ENCODE results near the gene PAPPA.

The PAPPA gene

GRCh38 chr9:116153765-116154333 lies at the start of gene PAPPA:
TSS of gene PAPPA (plus strand) at chr9:116153791. CDS start at chr9:116154173, 382 bp downstream.
- H3K4me3 ChIP-seq (ENCODE audit: low read depth, low read length): peak within 1 kb of the TSS; percentile 88

GRCh38 chr9:116103976-116104820 lies 49.4 kb upstream of the PAPPA start:
- Histone ChIP-seq H3K36me3 (replicated peaks) (no peaks in the 10 kb centered on the region), H3K4me3 (ENCODE audit: low read depth, low read length) (no peak overlapping the region), H3K27ac (peak overlapping the region; percentile 84), H3K27me3 (replicated peaks) (no peaks in the 10 kb centered on the region)
- in situ Hi-C loops (cut with HindIII; ENCODE audit: low pct_ligation_motif_present, low sequenced_read_pairs): no loop called here
- peak; percentile 60 for DNase-seq
- no peak for TF ChIP-seq CTCF (IDR thresholded peaks at IDR 0.05; ENCODE audit: low read depth, low read length, missing control alignments)

More at GRCh38 chr9:116153765-116154333, at the start of gene PAPPA:
- in situ Hi-C loops (cut with HindIII; ENCODE audit: low pct_ligation_motif_present, low sequenced_read_pairs): no loop called here
- DNase-seq: no peak
- peak within 1 kb of the TSS; percentile 97 for H3K27ac ChIP-seq
- H3K36me3 ChIP-seq (replicated peaks): peaks cover 20% of the 10 kb centered on the region
- H3K27me3 ChIP-seq (replicated peaks): no peaks in the 10 kb centered on the region
- TF ChIP-seq CTCF (IDR thresholded peaks at IDR 0.05; ENCODE audit: low read depth, low read length, missing control alignments): no peak

- in situ Hi-C loops (cut with HindIII; ENCODE audit: low pct_ligation_motif_present, low sequenced_read_pairs): no loop called here
- DNase-seq: no peak
- no peaks in the 10 kb centered on the region for H3K36me3 ChIP-seq (replicated peaks)
- TF ChIP-seq CTCF (IDR thresholded peaks at IDR 0.05; ENCODE audit: low read depth, low read length, missing control alignments): peak; percentile 35
- no peaks in the 10 kb centered on the region for H3K27me3 ChIP-seq (replicated peaks)
- no peak overlapping the region for H3K4me3 ChIP-seq (ENCODE audit: low read depth, low read length)
- no peak overlapping the region for H3K27ac ChIP-seq
Observed at GRCh38 chr9:116112236-116112635, 41.4 kb upstream of the PAPPA start.

- Histone ChIP-seq H3K4me3 (ENCODE audit: low read depth, low read length) (no peak overlapping the region), H3K27ac (no peak overlapping the region), H3K27me3 (replicated peaks) (no peaks in the 10 kb centered on the region), H3K36me3 (replicated peaks) (no peaks in the 10 kb centered on the region)
- in situ Hi-C loops (cut with HindIII; ENCODE audit: low pct_ligation_motif_present, low sequenced_read_pairs): no loop called here
- TF ChIP-seq CTCF (IDR thresholded peaks at IDR 0.05; ENCODE audit: low read depth, low read length, missing control alignments): no peak
- DNase-seq: peak; percentile 37
Observed at GRCh38 chr9:116115761-116116353, 37.7 kb upstream of the PAPPA start.

DNA sequence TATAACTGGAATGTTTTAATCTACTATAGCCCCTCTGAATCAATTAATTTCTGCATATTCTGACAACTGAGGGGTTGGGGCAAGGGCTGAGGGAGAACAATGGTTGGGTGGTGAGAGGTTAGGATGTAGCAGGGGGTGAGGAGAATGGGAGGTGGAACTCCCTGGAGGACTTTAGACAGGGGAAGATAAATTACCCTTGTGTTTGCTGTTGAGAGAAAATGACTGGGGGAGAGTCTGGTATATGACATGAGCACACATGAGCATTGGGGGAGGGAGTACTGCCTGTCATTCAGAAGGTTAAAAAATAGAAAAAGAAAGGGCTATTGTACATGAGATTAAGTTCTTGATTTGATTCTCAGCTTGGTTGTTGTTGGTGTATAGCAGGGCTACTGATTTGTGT lies 37.2 kb upstream of the PAPPA start:
- Histone ChIP-seq H3K27ac (no peak overlapping the region), H3K27me3 (replicated peaks) (no peaks in the 10 kb centered on the region), H3K36me3 (replicated peaks) (no peaks in the 10 kb centered on the region), H3K4me3 (ENCODE audit: low read depth, low read length) (no peak overlapping the region)
- DNase-seq: no peak
- no peak for TF ChIP-seq CTCF (IDR thresholded peaks at IDR 0.05; ENCODE audit: low read depth, low read length, missing control alignments)
- in situ Hi-C loops (cut with HindIII; ENCODE audit: low pct_ligation_motif_present, low sequenced_read_pairs): no loop called here

Measured in brain microvascular endothelial cell (primary cell).